ENCODE data around the gene PRG2. TPM values are rescaled to one million over a fixed set of nuclear protein-coding genes. Genes with fewer than 3 reads are reported as not detected.

PRG2 gene
- total and polyA plus RNA-seq, 2 of the 13 experiments (the other 11 are each of a cell fraction or from before 2014, with no cell fraction given): not detected

DNA sequence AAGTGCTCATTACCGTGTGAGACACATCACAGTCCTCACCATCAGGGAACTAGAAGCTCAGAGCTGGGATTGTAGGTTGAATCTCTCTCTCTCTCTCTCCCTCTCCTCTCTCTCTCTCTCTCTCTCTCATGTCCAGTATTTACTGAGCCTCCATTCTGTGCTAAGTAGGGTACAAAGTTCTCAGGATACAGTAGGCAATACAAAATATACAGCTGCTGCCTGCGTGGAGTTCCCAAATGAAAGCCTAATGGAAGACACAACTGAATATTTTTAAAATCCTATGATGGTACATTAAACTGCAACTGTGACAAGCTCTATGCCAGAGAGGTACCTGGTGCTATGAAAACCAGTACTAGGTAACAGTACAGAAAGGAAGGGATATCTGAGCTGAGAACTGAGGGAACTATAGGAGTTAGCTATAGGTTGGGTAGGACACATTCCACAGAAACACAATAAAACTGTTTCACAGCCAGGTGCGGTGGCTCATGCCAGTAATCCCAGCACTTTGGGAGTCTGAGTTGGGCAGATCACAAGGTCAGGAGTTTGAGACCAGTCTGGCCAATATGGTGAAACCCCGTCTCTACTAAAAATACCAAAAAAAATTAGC is 9.6 kb upstream of the PRG2 start (continued):
- TF ChIP-seq, protein P1, sequence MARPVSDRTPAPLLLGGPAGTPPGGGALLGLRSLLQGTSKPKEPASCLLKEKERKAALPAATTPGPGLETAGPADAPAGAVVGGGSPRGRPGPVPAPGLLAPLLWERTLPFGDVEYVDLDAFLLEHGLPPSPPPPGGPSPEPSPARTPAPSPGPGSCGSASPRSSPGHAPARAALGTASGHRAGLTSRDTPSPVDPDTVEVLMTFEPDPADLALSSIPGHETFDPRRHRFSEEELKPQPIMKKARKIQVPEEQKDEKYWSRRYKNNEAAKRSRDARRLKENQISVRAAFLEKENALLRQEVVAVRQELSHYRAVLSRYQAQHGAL (CRISPR knock-in tag; IDR thresholded peaks at IDR 0.05; ENCODE audit: not compliant biosample characterization): no peak
- TF ChIP-seq, protein P2, sequence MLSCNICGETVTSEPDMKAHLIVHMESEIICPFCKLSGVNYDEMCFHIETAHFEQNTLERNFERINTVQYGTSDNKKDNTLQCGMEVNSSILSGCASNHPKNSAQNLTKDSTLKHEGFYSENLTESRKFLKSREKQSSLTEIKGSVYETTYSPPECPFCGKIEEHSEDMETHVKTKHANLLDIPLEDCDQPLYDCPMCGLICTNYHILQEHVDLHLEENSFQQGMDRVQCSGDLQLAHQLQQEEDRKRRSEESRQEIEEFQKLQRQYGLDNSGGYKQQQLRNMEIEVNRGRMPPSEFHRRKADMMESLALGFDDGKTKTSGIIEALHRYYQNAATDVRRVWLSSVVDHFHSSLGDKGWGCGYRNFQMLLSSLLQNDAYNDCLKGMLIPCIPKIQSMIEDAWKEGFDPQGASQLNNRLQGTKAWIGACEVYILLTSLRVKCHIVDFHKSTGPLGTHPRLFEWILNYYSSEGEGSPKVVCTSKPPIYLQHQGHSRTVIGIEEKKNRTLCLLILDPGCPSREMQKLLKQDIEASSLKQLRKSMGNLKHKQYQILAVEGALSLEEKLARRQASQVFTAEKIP (CRISPR knock-in tag; IDR thresholded peaks at IDR 0.05; ENCODE audit: borderline replicate concordance): no peak
- TF ChIP-seq REL (CRISPR knock-in tag; conservative IDR thresholded peaks at IDR 0.05): no peak
- TF ChIP-seq DPF2 (CRISPR knock-in tag; IDR thresholded peaks at IDR 0.05; ENCODE audit: borderline replicate concordance, low read depth): peak; percentile 87
- peak; percentile 49; the same call in 1 of the 2 replicates for TF ChIP-seq PITX1 (CRISPR knock-in tag; IDR thresholded peaks at IDR 0.05)
- TF ChIP-seq ZNF329 (CRISPR knock-in tag; IDR thresholded peaks at IDR 0.05; ENCODE audit: low read depth): no peak
- TF ChIP-seq, protein P3, sequence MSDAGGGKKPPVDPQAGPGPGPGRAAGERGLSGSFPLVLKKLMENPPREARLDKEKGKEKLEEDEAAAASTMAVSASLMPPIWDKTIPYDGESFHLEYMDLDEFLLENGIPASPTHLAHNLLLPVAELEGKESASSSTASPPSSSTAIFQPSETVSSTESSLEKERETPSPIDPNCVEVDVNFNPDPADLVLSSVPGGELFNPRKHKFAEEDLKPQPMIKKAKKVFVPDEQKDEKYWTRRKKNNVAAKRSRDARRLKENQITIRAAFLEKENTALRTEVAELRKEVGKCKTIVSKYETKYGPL (CRISPR knock-in tag; IDR thresholded peaks at IDR 0.05): no peak
- TF ChIP-seq XBP1 (CRISPR knock-in tag; IDR thresholded peaks at IDR 0.05): no peak
- no peak for TF ChIP-seq ZNF20 (CRISPR knock-in tag; IDR thresholded peaks at IDR 0.05)
- no peak for TF ChIP-seq ZNF891 (CRISPR knock-in tag; IDR thresholded peaks at IDR 0.05)
- TF ChIP-seq ZBTB42 (CRISPR knock-in tag; IDR thresholded peaks at IDR 0.05): no peak
- no peak for TF ChIP-seq NFE2L1 (CRISPR knock-in tag; IDR thresholded peaks at IDR 0.05; ENCODE audit: borderline replicate concordance)
- no peak for TF ChIP-seq TP53 (CRISPR knock-in tag; conservative IDR thresholded peaks at IDR 0.05)
- TF ChIP-seq ZFP82 (CRISPR knock-in tag; IDR thresholded peaks at IDR 0.05; ENCODE audit: borderline replicate concordance): no peak
- TF ChIP-seq MEF2D (CRISPR knock-in tag; IDR thresholded peaks at IDR 0.05): no peak
- peak; percentile 37; the same call in 1 of the 2 replicates for TF ChIP-seq FOXA1 (IDR thresholded peaks at IDR 0.05)
- TF ChIP-seq FOXA1 (CRISPR knock-in tag; IDR thresholded peaks at IDR 0.05): peak; percentile 90
- no peak for TF ChIP-seq ZNF768 (CRISPR knock-in tag; IDR thresholded peaks at IDR 0.05)
- TF ChIP-seq, protein P4, sequence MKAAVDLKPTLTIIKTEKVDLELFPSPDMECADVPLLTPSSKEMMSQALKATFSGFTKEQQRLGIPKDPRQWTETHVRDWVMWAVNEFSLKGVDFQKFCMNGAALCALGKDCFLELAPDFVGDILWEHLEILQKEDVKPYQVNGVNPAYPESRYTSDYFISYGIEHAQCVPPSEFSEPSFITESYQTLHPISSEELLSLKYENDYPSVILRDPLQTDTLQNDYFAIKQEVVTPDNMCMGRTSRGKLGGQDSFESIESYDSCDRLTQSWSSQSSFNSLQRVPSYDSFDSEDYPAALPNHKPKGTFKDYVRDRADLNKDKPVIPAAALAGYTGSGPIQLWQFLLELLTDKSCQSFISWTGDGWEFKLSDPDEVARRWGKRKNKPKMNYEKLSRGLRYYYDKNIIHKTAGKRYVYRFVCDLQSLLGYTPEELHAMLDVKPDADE (CRISPR knock-in tag; IDR thresholded peaks at IDR 0.05): no peak
- no peak for TF ChIP-seq THYN1 (CRISPR knock-in tag; IDR thresholded peaks at IDR 0.05; ENCODE audit: borderline replicate concordance, low read depth)
- TF ChIP-seq, protein P5, sequence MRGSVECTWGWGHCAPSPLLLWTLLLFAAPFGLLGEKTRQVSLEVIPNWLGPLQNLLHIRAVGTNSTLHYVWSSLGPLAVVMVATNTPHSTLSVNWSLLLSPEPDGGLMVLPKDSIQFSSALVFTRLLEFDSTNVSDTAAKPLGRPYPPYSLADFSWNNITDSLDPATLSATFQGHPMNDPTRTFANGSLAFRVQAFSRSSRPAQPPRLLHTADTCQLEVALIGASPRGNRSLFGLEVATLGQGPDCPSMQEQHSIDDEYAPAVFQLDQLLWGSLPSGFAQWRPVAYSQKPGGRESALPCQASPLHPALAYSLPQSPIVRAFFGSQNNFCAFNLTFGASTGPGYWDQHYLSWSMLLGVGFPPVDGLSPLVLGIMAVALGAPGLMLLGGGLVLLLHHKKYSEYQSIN (CRISPR knock-in tag; IDR thresholded peaks at IDR 0.05; ENCODE audit: borderline replicate concordance): no peak
